Naive thymus-derived CD4-positive, alpha-beta T cell (primary cell): ENCODE data around the gene AGAP4. TPM values are rescaled to one million over a fixed set of nuclear protein-coding genes. Genes with fewer than 3 reads are reported as not detected.

Experiments
- polyA plus RNA-seq, 2 donors: library from polyadenylated mRNA; unstranded; fragments of 300-500 nt; fragmentation: Illumina TruSeq; gene quantifications; one replicate each; pipeline ENCODE4 v1.2.3, GENCODE V29; 2021
- total RNA-seq, 6 experiments: library from RNA in 5 of 6; stranded (reverse) in 5 of 6; gene quantifications; 1 replicate in 5 of 6; 2 replicates in 1 of 6; pipeline ENCODE4 v1.2.3 and lab custom pipeline; 2021 to 2026

The AGAP4 gene
- total and polyA plus RNA-seq, 7 experiments from 2014 or later: 1.5 to 37.2 (median 24.1) TPM

Other genes starting within 250 kb of the AGAP4 start
- gene ZFAND4, start 174.7 kb downstream of the AGAP4 start, total RNA-seq: 10 to 100 TPM; 21.4 to 33.2 (median 29.5) TPM
- 10 to 100 TPM; 22.4 to 31.4 TPM for gene ZFAND4, start 174.7 kb downstream of the AGAP4 start, polyA plus RNA-seq
- gene WASHC2C, start 120.2 kb downstream of the AGAP4 start, total RNA-seq: 10 to 100 TPM; 54.7 to 76.0 (median 67.8) TPM
- 10 to 100 TPM; 13.7 to 35.9 TPM for gene WASHC2C, start 120.2 kb downstream of the AGAP4 start, polyA plus RNA-seq
- 10 to 100 TPM; 21.0 to 58.1 (median 25.7) TPM for gene TIMM23, start 125.0 kb upstream of the AGAP4 start, total RNA-seq
- 10 to 100 TPM; 57.6 to 61.7 TPM for gene TIMM23, start 125.0 kb upstream of the AGAP4 start, polyA plus RNA-seq
- 100 to 1,000 TPM in 2 of 5 experiments, 10 to 100 TPM in 3; 54.6 to 126 (median 78.4) TPM for gene NCOA4, start 183.1 kb upstream of the AGAP4 start, total RNA-seq
- gene NCOA4, start 183.1 kb upstream of the AGAP4 start, polyA plus RNA-seq: 100 to 1,000 TPM; 167 to 181 TPM
- gene MSMB, start 198.8 kb upstream of the AGAP4 start, total RNA-seq: not detected
- gene MSMB, start 198.8 kb upstream of the AGAP4 start, polyA plus RNA-seq: not detected